ENCODE measurements around the gene MAP3K7CL. TPM values are rescaled to one million over a fixed set of nuclear protein-coding genes. Genes with fewer than 3 reads are reported as not detected.

Gene MAP3K7CL
- total RNA-seq, 1 experiment from 2014 or later = not detected

DNA sequence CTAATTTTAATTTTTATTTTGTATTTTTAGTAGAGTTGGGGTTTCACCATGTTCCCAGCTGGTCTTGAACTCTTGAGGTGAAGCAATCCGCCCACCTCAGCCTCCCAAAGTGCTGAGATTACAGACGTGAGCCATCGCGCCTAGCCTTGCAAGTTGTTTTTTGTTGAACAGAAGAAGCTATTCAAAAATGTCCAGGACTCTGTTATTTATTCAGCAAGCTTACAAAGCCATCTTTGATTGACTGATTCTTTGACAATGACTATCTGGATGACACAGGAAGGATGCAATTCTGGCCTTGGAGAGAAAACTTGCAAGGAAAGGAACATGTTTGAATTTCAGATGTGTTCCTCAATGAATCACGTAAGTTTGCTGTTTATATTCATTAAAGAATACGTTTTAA lies 63.5 kb downstream of the MAP3K7CL start:
- DNase-seq (ENCODE audit: extremely low read depth, low read depth) = no peak

- no peak for DNase-seq (ENCODE audit: extremely low read depth, low read depth)
Measured at GRCh38 chr21:29194342-29194741, 63.9 kb downstream of the MAP3K7CL start.

- no peak for DNase-seq (ENCODE audit: extremely low read depth, low read depth)
Measured at GRCh38 chr21:29194847-29195246, 64.4 kb downstream of the MAP3K7CL start.

DNA sequence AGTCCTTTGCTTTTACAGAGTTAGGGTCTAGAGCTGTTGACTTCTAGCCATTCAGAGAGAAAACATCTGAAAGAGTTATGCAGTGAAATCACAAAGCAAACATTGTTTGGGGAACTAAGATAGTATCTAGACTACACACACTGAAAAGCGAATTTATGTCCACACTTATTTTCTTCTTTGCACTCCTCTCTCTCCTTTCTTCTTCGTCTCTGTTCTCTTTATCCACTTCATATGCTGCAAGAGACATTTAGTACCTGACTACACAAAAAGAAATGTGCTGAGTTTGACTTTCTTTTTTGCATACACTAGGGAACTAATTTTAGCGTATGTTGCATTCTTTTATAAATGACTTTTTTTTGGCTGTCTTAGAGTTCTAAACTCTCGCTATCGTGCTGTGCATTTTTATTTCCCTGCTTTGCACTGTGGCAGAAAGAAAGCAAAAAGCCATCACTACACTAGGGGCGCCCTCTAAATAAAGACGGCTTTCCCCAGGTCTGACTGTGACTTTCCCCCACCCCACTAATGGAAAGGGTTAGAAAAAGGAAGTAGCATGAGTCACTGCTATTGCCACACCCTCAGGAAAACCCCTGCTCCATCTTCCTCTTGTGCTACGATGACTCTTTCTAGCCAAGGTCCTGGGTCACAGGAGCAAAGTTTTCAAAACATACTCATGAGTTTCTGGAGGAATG lies 65.7 kb downstream of the MAP3K7CL start:
- DNase-seq (ENCODE audit: extremely low read depth, low read depth) = peak; percentile 88

DNA sequence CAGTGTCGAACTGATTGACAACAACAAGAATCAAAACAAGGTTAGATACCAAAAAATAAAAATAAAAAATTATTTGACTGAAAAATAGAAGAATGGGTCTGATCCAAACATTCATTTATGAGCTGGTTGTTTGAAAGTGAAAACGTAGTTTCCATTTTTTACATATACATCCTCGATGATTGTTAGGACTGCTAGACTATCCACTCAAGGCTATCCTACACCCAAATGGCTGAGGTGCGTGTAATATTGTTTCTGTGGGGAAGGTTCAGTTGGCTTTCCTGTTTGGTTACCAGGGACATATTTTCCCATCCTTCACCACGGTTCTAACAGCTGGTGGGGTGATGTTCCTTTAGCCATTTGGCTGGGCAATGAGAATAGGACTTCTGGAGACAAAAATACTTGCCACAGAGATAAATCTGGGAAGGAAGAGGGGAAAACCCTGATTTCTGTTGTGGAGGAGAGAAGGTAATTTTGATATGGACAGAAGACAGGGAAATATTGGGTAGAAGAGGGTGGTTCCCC lies 66.3 kb downstream of the MAP3K7CL start:
- no peak for DNase-seq (ENCODE audit: extremely low read depth, low read depth)

DNA sequence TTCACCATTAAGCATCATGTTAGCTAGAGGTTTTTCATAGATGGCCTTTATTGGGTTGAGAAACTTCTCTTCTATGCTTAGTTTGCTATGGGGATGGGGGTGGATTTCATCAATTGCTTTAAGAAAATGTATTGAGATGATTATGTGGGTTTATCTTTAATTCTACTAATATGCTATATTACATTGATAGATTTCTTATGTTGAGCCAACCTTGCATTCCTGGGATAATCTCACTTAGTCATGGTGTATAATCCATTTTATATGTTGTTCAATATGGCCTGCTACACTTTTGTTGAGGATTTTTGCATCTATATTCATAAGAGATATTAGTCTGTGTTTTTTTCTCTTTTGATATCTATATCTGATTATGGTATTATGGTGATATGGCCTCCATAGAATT lies 70.7 kb downstream of the MAP3K7CL start:
- DNase-seq (ENCODE audit: extremely low read depth, low read depth) = no peak

DNA sequence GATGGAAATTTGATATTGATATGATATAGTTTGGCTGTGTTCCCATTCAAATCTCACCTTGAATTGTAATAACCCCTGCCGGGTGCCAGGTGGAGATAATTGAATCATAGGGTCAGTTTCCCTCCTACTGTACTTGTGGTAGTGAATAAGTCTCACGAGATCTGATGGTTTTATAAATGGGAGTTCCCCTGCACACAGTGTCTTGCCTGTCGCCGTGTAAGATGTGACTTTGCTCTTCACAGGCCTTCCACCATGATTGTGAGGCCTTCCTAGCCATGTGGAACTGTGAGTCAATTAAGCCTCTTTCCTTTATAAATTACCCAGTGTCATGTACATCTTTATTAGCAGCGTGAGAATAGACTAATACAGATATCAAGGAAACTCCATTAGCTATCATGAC lies 74.6 kb downstream of the MAP3K7CL start:
- DNase-seq (ENCODE audit: extremely low read depth, low read depth) = no peak

DNA sequence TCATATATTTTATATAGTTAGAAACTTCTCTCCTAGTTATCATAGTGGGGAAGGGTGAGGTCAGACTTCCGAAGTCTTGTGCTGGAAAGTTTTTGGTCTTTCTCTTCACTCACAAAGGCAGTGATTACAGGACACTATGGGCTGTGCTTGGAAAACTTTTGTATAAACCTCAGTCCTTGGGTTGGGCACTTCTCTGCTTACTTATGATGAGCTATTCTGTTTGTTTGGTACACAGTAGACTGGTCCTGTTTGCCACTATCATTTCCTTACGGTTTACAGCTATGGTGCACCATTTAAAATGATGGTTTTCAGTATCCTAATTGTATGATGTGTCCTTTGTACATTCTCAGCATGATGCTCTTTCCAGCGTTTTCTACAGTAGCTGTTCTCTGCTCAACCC lies 75.5 kb downstream of the MAP3K7CL start:
- DNase-seq (ENCODE audit: extremely low read depth, low read depth) = no peak

DNA sequence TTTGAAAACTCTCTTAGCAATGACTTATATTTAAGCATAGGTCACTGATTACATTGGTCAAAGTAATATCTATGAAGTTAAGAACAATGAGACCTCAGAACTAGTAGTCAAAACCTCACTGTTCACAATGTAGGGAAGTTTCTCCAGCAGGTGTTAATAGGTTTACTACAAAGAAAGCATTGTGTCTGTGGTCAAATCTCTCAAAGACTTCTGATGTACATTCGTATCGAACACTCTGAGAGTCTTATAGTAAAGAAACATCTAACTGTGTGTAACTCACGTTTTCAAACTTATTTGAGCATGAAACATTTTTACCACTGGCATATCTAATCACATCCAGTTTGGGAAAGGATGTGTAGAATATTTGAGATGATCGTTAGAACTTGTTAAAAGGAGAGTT lies 76.0 kb downstream of the MAP3K7CL start:
- DNase-seq (ENCODE audit: extremely low read depth, low read depth) = no peak

GRCh38 chr21:29207201-29207600 lies 76.8 kb downstream of the MAP3K7CL start:
- DNase-seq (ENCODE audit: extremely low read depth, low read depth) = no peak

DNA sequence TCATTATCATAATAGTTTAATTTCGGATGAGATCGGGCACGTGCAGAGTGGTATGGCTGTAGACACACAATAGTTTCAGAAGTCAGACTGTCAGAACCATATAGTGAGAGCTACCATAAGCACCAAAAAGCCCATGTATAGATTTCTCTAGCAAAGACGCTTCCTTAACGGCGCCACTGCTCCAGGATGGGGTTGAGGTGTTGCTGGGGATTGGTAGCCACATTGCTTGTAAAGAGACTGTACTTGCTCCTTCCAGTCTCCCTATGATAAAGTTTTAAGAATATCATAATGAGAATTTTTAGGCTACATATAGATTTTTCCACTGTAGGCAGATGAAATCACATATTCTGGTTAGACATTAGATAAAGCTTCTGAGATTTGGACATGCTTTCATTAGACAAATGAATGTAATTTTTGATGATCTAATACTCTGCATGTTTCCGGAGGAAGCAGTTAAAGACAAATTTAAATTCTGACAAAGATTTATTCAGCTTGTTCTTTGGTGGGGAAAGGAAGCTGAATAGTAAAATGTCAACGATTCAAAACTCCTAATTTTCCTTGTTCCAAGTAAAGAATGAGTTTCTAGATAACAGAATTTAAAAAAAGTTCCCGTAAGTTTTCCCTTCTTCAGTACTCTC lies 77.7 kb downstream of the MAP3K7CL start:
- no peak for DNase-seq (ENCODE audit: extremely low read depth, low read depth)

DNA sequence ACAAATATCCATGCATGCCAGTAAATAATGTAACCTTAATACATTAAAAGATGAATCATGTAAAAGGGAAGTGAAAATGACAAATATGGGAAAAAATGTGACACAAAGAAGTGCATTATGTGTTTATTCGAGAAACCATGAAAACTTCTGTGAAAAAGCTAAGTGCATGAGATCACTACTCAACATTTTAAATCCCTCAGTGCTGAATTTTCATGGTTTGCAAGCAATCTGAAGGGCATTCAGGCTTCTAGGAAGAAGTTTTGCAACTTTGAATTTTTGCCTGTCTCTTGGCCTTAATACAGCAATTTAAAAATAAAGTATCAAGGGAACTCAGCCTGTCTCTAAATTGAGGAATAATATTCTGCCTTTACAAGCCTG lies 78.2 kb downstream of the MAP3K7CL start:
- DNase-seq (ENCODE audit: extremely low read depth, low read depth) = no peak

DNA sequence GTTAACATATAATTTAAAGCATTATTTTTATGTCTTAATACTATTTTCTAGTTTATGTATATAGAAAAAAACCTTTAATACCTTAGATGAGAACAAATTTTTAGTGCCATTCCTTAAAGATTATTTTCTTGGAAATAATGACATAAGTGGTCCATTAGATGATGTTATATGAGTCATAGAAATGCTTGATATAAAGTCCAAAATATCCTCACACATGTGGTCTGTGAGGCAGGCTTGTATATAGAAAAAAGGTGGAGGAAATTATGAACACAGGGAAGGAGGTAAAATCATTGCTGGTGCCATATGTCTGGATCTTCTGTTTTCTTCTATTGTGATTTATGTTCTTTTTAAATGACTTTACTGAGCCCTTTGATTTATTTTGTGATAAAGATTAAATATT lies 79.3 kb downstream of the MAP3K7CL start:
- DNase-seq (ENCODE audit: extremely low read depth, low read depth) = no peak

- no peak for DNase-seq (ENCODE audit: extremely low read depth, low read depth)
Measured at GRCh38 chr21:29211205-29211604, 80.8 kb downstream of the MAP3K7CL start.

DNA sequence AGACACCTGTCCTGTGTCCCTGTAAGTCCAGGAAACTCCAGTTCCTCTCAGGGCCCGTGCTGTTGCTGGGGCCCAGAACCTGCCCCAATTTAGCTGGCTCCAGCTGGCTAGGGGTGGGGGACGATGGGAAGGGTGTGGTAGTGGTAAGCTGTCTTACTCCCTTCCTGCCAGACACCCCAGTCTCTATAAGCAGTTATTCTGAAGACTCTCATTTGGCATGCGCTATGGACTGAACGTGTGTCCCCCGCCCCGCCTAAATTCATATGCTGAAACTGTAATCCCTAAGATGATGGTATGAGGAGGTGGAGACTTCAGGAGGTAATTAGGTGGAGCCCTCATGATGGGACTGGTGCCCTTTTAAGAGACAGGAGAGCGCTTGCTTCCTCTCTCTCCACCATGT lies 82.0 kb downstream of the MAP3K7CL start:
- DNase-seq (ENCODE audit: extremely low read depth, low read depth) = no peak

DNA sequence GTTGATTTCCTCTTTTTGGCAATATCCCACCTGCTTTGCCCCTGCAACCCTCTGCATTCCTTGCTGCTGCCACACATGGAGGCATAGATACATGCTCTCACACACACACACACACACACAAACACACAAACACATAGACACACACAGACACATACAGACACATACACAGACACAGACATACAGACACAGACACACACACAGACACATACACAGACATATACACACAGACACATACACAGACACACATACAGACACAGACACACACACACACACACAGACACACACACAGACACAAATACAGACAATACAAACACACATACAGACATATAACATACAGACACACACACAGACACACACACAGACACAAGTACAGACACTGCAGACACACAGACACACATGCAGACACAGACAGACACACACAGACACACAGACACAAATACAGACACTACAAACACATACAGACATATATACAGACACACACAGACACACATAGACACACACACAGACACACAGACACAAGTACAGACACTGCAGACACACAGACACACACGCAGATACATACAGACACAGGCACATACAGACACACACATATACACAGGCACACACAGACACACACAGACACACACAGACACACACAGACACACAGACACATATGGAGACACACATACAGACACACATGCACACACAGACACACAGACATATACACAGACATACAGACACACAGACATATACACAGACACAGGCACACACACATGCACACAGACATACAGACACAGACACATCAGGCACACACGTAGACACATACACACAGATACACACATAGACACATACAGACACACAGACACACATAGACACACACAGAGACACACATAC lies 83.3 kb downstream of the MAP3K7CL start:
- no peak for DNase-seq (ENCODE audit: extremely low read depth, low read depth)

DNA sequence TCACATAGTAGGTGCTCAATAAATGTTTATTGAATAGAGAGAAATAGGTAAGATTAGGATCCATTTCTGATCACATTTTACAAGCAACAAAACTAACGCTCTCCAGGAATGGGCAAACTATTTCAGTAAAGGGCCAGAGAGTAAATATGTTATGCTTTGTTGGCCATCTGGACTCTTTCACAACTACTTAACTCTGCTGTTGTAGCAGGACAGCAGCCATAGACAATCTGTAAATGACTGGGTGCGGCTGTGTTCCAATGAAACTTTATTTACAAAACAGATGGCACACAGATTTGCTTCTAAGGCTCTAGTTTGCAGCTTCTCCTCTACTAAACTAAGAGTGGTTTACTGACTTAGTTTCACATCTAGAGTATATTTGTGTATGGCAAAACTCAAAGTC lies 85.3 kb downstream of the MAP3K7CL start:
- no peak for DNase-seq (ENCODE audit: extremely low read depth, low read depth)

DNA sequence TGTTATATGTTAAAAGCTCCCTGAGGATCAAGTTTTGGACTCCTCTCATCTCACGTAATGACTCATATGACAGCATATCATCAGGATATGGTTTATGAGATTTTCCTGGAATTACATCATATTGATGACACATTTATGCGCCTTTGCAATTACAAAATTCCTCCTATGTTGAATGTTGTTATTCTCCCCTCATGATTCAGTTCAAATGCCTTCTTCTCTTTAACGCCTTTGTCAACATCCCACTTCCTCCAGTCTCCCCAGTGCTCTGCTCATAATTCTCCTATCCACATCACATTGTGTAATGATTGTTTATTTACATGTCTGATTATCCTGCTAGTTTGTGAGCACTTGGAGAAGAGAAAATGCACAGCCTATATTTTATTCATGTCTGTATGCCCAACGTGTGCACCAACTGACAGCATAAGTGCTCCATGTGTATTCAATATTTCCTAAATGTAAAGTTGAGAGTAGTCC lies 87.4 kb downstream of the MAP3K7CL start:
- DNase-seq (ENCODE audit: extremely low read depth, low read depth) = peak; percentile 92

DNA sequence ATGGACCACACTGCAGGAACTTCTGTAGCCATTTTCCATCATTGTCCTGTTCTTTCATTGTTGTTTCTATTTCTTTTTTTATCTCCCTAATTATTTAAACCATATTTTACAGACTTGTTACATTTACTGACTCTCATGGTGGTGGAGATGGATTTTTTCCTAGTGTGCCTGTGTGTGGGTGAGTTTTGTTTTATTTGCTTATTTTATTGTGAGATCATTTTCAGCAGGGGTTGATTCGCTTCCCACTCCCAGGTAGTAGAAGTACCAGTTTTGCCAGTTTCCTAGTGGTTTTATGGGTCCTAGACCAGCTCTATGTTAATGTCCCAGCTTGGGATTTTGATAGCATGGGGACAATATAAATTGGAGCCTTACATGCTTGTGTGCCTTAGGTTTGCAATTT lies 88.3 kb downstream of the MAP3K7CL start:
- DNase-seq (ENCODE audit: extremely low read depth, low read depth) = no peak

DNA sequence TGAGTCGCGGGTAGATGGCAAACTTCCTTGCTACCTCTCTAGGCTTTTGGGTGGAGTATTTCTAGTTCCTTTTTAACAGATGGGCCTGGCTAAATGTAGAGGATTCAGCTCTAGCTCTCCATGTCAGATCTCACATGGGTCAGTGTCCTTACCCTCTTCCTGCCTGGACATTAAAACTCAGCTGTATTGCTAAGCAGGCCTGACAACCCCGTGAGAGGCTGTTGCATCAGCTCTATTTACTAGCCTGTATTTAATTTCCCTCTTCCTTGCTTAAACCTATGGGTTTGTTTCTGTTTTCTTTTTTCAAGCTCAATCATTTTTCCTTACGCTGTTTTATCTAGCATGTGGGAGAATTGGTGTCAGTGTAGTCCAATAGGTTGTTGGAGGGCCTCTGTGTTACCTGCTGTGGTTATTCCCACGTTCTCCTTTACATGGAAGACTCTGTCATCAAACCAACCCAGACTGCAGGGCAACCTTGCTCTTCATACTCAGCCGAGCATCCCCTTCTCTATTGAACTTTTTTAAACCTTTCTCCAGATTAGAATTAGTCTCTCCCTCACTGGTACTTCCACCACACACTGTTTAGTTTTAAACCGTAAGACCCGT lies 88.8 kb downstream of the MAP3K7CL start:
- no peak for DNase-seq (ENCODE audit: extremely low read depth, low read depth)

GRCh38 chr21:29221253-29221744 lies 90.9 kb downstream of the MAP3K7CL start:
- no peak for DNase-seq (ENCODE audit: extremely low read depth, low read depth)
